GM12801 (cell line): ENCODE data around the gene LOXHD1.

Source experiments
- TF ChIP-seq, protein P1 (sequence below): IDR thresholded peaks from one replicate; pipeline ENCODE4 v1.5.1; 2011; ENCODE audit warnings: control low read depth; ENCODE audit not compliant: insufficient read length; ENCODE audit errors: extremely low read depth

LOXHD1 gene

DNA sequence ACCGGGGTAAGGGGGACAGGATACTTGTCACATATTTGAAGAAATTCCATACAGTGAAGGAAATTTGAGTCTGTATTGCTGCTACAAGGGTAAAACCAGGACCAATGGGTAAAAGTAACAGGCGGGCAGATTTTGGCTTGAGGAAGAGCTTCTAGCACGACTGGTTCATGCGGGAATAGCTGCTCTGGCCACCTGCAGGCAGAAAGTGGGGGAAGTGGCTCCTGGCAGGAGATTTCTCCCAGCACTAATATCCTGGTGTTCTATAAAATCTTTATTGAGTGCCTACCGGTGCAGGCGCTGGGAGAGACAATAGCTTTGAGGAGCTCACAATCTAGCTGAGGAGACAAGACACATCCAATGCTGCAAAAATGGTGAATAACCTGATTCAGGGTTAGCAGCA lies 198.5 kb downstream of the LOXHD1 start:
- TF ChIP-seq, protein P1, sequence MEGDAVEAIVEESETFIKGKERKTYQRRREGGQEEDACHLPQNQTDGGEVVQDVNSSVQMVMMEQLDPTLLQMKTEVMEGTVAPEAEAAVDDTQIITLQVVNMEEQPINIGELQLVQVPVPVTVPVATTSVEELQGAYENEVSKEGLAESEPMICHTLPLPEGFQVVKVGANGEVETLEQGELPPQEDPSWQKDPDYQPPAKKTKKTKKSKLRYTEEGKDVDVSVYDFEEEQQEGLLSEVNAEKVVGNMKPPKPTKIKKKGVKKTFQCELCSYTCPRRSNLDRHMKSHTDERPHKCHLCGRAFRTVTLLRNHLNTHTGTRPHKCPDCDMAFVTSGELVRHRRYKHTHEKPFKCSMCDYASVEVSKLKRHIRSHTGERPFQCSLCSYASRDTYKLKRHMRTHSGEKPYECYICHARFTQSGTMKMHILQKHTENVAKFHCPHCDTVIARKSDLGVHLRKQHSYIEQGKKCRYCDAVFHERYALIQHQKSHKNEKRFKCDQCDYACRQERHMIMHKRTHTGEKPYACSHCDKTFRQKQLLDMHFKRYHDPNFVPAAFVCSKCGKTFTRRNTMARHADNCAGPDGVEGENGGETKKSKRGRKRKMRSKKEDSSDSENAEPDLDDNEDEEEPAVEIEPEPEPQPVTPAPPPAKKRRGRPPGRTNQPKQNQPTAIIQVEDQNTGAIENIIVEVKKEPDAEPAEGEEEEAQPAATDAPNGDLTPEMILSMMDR = no peak

DNA sequence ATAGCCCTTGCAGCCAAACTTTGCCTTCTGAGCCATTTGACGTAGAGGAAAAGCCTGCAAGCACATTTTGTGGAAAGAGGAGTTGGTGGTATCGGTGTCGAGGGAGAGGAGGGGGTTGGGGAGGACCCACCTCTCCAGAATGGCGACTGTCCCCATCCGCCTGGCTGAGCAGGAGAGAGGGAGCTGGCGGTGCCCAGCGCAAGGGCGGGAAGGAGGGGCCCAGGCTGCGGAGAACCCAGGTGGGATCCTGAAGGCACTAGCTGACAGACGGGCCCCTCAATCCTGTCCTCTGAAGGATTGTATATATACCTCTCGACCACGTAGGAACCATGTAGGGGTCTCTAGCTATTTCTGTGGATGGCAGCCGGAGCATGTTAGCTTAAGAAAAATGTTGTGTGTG lies 200.3 kb downstream of the LOXHD1 start:
- TF ChIP-seq, protein P1 = no peak

DNA sequence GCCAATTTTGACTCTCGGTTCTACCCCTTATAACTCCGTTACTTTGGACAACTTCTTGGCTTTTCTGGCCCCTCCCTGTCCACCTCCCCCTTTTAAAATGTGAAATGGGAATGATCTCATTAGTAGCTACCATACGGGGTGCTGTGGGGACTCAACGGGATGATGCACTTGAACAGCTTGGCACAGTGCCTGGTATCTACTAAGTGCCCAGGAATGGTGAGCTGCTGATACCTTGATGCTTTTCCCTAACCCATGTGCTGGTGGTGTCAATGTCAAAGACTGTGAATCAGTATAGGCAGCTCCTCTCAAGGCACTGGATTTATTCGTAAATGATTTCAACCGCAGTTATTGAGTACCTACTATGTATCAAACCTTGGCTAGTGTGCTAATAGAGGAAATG lies 204.2 kb downstream of the LOXHD1 start:
- TF ChIP-seq, protein P1 = no peak

DNA sequence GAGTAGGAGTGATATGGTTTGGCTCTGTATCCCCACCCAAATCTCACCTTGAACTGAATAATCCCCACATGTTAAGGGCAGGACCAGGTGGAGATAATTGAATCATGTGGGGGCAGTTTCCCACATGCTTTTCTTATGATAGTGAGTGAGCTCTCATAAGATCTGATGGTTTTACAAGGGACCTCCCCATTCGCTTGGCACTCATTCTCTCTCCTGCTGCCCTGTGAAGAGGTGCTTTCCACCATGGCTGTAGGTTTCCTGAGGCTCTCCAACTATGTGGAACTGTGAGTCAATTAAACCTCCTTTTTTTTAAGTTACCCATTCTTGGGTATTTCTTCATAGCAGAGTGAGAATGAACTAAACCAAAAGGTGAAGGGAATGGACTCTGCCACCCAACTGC lies 207.5 kb downstream of the LOXHD1 start:
- TF ChIP-seq, protein P1 = no peak

DNA sequence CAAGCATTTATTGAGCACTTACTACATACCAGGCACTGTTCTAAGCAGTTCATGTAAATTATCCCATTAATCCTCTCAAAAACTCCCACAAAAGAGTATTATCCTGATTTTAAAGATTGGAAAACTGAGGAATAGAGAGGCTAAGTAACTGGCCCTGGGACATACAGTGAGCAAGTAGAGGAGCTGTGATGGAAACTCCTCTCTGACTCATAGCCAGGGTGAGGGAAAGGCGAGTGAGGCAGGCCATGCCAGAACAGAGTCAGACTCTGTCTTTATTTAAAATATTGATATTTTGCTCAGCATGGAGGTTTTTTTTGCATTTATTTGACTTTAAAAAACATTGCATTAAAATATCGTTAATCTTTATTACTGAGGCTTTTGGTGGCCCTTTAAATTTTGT lies 208.0 kb downstream of the LOXHD1 start:
- TF ChIP-seq, protein P1 = no peak

DNA sequence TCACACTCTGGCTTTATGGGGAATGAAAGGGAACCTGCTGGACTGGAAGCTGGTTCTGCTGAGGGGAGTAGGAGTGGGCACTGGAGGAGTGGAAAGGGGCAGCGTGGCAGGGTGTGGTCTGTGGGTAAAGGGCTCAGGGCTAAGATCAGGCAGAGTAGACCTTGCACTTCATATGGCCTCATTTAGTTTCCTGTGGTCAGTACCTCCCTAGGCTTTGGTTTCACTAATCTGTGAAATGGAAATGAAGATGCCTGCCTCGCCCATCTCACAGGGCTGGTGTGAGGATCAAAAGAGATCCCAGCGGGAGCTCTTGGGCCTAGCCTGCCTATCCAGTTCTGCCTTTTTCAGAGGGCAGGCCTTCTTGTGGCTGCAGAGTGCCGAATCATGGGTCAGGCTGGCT lies 208.7 kb downstream of the LOXHD1 start:
- TF ChIP-seq, protein P1 = no peak

DNA sequence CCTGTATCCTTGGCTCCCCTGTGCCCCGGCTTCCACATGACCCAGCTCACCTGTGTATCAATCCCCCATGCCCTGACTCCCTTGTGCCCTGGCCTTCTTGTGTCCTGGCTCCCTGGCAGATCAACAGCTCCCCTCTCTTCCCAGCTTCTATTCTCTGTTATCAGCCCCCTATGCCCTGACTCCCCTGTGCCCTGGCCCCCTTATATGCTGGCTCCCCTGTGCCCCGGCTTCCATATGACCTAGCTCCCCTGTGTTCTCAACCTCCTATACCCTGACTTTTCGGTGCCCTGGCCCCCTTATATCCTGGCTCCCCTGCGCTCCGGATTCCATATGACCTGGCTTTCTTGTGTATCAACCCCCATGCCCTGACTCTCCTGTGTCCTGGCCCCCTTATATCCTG lies 209.2 kb downstream of the LOXHD1 start:
- TF ChIP-seq, protein P1 = no peak

DNA sequence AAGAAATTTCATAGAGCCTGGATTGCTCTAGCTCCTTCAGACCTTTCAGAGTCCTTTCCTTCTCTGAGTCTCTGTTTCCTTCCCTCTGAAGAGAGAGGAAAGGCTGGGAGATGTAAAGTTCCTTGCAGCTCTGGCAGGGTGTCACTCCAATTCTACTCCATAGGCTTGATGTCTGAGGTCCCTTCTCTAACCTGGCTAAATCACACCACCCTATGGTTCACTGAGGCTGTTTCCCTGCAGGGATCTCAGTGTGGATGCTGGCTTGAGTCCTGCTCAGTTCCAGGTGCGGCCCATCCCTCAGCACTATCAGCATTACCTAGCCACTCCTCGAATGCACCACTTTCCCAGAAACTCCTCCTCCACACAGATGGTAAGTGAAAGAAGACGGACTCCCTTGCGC lies 209.7 kb downstream of the LOXHD1 start:
- TF ChIP-seq, protein P1 = no peak
